ENCODE data around the gene LRTM2. TPM values are rescaled to one million over a fixed set of nuclear protein-coding genes. Genes with fewer than 3 reads are reported as not detected.

LRTM2 gene
- total RNA-seq, 2 donors from 2014 or later: not detected

DNA sequence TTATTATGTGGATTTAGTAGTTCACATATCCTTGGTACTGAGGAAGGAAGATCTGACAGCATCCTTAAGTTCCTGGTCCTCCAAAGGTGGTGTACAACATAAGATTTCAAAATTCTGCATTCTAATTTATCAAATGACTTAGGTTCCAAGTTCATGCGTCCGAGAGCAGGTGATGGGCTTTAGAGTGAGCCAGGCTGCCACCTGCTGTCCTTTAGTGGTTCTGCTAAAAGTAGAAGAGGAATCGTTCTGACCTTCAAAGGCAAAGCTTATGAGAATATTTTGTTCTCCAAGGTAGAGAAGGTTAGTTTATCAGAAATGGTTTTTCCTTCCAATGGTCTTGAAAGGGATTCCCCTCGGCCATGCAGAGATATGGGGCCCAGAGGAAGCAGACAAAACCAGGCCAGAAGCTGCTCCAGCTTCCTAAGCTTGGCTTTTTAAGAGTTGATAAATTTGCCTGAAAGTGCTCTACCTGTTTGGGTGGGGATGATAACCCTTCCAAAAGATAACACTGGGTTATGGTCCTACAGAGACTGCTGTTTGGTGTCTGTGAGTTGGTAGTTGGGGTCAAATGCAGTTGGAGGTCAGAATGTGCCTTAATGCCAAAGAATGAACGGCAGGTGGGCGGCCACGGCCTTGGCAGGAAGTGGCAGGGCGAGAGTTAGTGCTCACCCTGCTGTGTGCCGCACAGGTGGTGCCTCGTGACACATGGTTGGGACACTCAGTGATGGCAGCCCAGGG is 29.1 kb upstream of the LRTM2 start:
- Histone ChIP-seq H3K9ac (ENCODE audit: low read depth in 2 of 2, low read length in 2 of 2) (no peak overlapping the region), H3K4me3 (no peak overlapping the region), H3K36me3 (no peaks in the 10 kb centered on the region), H3K27me3 (no peaks in the 10 kb centered on the region), H3K4me1 (peaks cover 4% of the 10 kb centered on the region), H3K9me3 (no peaks in the 10 kb centered on the region), H3K27ac (no peak overlapping the region)
- intact Hi-C loops (cut with DNase I): loop anchor here (5.0 kb wide), 1 partner anchor 159 kb away; no protein-coding TSS in a partner anchor
- TF ChIP-seq, protein P1, sequence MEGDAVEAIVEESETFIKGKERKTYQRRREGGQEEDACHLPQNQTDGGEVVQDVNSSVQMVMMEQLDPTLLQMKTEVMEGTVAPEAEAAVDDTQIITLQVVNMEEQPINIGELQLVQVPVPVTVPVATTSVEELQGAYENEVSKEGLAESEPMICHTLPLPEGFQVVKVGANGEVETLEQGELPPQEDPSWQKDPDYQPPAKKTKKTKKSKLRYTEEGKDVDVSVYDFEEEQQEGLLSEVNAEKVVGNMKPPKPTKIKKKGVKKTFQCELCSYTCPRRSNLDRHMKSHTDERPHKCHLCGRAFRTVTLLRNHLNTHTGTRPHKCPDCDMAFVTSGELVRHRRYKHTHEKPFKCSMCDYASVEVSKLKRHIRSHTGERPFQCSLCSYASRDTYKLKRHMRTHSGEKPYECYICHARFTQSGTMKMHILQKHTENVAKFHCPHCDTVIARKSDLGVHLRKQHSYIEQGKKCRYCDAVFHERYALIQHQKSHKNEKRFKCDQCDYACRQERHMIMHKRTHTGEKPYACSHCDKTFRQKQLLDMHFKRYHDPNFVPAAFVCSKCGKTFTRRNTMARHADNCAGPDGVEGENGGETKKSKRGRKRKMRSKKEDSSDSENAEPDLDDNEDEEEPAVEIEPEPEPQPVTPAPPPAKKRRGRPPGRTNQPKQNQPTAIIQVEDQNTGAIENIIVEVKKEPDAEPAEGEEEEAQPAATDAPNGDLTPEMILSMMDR (IDR thresholded peaks at IDR 0.05): peak; percentile 82
- DNase-seq: peak; percentile 76

DNA sequence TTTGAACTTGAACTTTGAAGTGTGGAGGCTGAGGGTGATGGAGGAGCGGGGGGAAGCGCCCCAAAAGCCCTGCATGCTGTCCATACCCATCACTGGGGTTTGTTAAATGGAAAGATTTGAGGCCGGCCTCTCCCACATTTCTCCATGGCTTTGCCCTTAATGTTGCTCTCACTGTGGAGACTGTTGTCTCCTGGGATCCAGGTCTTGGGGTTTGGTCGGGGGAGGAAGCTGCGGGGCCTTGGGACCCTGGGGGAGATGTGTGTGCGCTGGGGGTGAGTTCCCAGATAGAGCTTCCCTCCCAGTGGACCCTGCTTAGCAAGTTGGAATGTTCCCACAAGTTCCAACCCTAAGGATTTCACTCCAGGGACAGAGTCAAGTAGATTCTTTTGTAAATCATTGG is 28.0 kb upstream of the LRTM2 start:
- TF ChIP-seq, protein P1 (IDR thresholded peaks at IDR 0.05): no peak
- H3K4me3 ChIP-seq: no peak overlapping the region
- H3K36me3 ChIP-seq: no peaks in the 10 kb centered on the region
- no peak overlapping the region for H3K27ac ChIP-seq
- H3K9me3 ChIP-seq: no peaks in the 10 kb centered on the region
- intact Hi-C loops (cut with DNase I): loop anchor here (2.0 to 5.0 kb wide), 2 partner anchors 140 to 160 kb away; no protein-coding TSS in a partner anchor
- no peaks in the 10 kb centered on the region for H3K27me3 ChIP-seq
- DNase-seq: no peak
- peaks cover 4% of the 10 kb centered on the region for H3K4me1 ChIP-seq
- H3K9ac ChIP-seq (ENCODE audit: low read depth in 2 of 2, low read length in 2 of 2): no peak overlapping the region

DNA sequence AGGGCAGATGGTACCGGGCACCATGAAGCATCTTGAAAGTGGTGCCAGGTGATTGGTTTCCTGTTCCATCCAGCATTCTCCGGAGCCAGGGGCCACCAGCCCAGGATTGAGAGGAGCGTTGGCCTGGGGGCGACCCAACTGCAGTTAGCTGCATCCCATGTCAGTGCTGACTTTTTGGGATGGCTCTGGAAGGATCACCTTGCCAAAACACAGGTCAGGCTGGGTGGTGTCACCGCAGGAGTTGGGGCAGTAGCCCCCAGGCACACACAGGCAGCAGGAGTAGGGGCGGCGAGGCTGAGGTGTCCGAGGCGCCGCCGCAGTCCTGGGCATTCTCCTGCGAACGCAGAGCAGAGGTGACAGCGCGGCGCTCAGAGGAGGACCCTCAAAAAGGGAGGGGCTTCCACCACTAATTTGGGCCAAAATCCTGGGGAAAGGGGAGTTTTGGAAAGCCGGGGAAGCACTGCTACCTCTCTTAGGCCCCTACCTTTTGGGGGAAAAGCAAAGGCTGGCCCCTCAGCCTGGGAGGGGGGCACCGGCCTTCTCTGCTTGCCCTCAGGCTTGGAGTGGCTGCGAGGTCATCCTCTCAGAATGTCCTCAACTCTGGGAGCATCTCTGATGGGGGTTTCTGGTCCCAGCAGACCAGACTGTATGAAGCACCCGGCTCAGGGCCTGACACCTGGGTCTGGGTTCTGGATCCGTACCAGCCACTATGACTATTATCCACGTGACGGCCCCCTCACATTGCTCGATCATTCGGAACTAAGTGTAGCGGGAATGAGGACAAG is 26.7 kb upstream of the LRTM2 start:
- intact Hi-C loops (cut with DNase I): loop anchor here (2.0 to 5.0 kb wide), 2 partner anchors 141 to 161 kb away; no protein-coding TSS in a partner anchor
- Histone ChIP-seq H3K9me3 (no peaks in the 10 kb centered on the region), H3K4me1 (peaks cover 4% of the 10 kb centered on the region), H3K9ac (ENCODE audit: low read depth in 2 of 2, low read length in 2 of 2) (no peak overlapping the region), H3K27ac (no peak overlapping the region), H3K36me3 (no peaks in the 10 kb centered on the region), H3K27me3 (no peaks in the 10 kb centered on the region), H3K4me3 (no peak overlapping the region)
- TF ChIP-seq, protein P1 (IDR thresholded peaks at IDR 0.05): no peak
- no peak for DNase-seq

DNA sequence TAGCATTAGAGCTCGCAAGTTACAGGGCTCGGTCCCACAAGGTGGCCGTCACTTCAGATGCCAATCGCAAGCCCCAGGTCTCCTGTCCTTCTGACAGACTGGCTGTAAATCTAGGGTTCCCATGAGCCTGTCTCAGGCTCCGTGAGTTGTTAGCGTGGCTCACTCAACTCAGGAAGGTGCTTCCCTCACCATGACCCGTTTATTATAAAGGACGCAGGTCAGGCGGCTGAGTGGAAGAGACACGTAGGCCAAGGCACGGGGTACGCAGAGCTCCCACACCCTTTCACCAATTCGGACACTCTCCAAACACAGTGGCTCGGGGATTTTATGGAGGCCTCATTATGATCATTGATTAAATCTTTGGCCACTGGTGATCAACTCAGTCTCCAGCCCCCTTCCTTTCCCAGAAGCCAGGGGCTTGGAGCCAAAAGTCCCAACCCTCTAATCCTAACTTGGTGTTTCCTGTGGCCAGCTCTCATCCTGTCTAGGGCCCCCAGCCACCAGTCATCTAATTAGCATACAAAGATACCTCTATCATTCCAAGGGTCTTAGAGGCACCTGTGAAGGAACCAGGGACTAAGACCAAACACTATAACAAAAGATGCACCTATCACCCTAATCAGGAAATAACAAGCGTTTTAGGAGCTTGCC is 25.8 kb upstream of the LRTM2 start:
- H3K4me3 ChIP-seq: no peak overlapping the region
- H3K27me3 ChIP-seq: no peaks in the 10 kb centered on the region
- no peaks in the 10 kb centered on the region for H3K36me3 ChIP-seq
- H3K9ac ChIP-seq (ENCODE audit: low read depth in 2 of 2, low read length in 2 of 2): no peak overlapping the region
- H3K27ac ChIP-seq: no peak overlapping the region
- H3K9me3 ChIP-seq: no peaks in the 10 kb centered on the region
- DNase-seq: no peak
- H3K4me1 ChIP-seq: peaks cover 4% of the 10 kb centered on the region
- TF ChIP-seq, protein P1 (IDR thresholded peaks at IDR 0.05): no peak
- intact Hi-C loops (cut with DNase I): loop anchor here (5.0 kb wide), 2 partner anchors 162 to 238 kb away; no protein-coding TSS in a partner anchor

DNA sequence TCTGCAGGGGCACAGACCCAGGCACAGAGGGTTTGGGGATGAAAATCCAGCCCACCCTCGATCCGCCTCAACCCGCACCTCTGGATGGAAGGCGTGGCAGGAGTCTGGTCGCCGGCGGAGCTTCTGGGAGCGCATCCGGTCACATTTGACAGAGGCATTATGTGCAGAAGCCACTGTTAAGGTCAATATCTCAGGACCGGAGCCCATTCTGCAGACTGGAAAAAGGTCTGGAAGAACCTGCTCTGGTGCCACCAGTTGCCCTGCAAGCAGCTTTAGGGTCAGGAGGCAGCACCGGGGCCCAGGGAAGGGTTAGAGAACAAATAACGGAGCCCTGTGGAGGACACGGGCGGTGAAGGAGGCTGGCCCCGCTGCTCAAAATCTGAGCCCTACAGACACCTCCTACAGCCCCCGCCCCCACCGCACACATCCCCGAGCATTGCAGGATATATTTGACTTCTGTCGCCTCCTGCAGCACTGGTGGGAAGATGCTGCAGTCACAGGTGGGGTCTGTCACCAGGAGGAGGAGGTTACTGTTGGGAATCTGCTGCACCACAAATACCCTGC is 25.1 kb upstream of the LRTM2 start:
- Histone ChIP-seq H3K9ac (ENCODE audit: low read depth in 2 of 2, low read length in 2 of 2) (peak overlapping the region; percentile 50 to 59), H3K27me3 (no peaks in the 10 kb centered on the region), H3K27ac (no peak overlapping the region), H3K9me3 (no peaks in the 10 kb centered on the region), H3K36me3 (no peaks in the 10 kb centered on the region), H3K4me3 (no peak overlapping the region), H3K4me1 (peaks cover 4% of the 10 kb centered on the region)
- TF ChIP-seq, protein P1 (IDR thresholded peaks at IDR 0.05): no peak
- no peak for DNase-seq
- intact Hi-C loops (cut with DNase I): loop anchor here (5.0 kb wide), 1 partner anchor 237 kb away; no protein-coding TSS in a partner anchor

Data from colonic mucosa (tissue), 4 donors.